Thymus (tissue), 11 donors: Measurements from ENCODE around the gene STRA6. TPM values are rescaled to one million over a fixed set of nuclear protein-coding genes. Genes with fewer than 3 reads are reported as not detected.

ENCODE experiments used
- DNase-seq, 9 donors: peaks; one replicate each; pipeline ENCODE4 v3.0.0-alpha.2; 2013; ENCODE audit warnings: low spot score in 9 of 9, low read depth in 6 of 9, missing footprints in 1 of 9
- H3K27ac ChIP-seq, 2 donors: one replicate each; pipeline ENCODE4 v1.5.1; 2013; ENCODE audit warnings: control low read depth in 1 of 2, low read depth in 1 of 2, low read length in 1 of 2, mild to moderate bottlenecking in 1 of 2, moderate library complexity in 1 of 2
- H3K27me3 ChIP-seq, 2 donors: one replicate each; pipeline ENCODE4 v1.5.1; 2013; ENCODE audit warnings: low read length in 1 of 2; ENCODE audit not compliant: control insufficient read depth in 2 of 2, insufficient read depth in 1 of 2
- H3K36me3 ChIP-seq, 2 donors: one replicate each; pipeline ENCODE4 v1.5.1; 2013; ENCODE audit warnings: low read length in 1 of 2, mild to moderate bottlenecking in 1 of 2, moderate library complexity in 1 of 2; ENCODE audit not compliant: control insufficient read depth in 2 of 2, insufficient read depth in 2 of 2
- H3K4me1 ChIP-seq, 2 donors: one replicate each; pipeline ENCODE4 v1.5.1; 2013; ENCODE audit warnings: low read length in 2 of 2; ENCODE audit not compliant: control insufficient read depth in 2 of 2, insufficient read depth in 2 of 2
- H3K4me3 ChIP-seq, 2 donors: one replicate each; pipeline ENCODE4 v1.5.1; 2013; ENCODE audit warnings: low read length in 2 of 2, control low read depth in 1 of 2, mild to moderate bottlenecking in 1 of 2
- H3K9me3 ChIP-seq, 2 donors: one replicate each; pipeline ENCODE4 v1.5.1; 2013; ENCODE audit warnings: low read length in 1 of 2, mild to moderate bottlenecking in 1 of 2; ENCODE audit not compliant: control insufficient read depth in 2 of 2, insufficient read depth in 1 of 2
- WGBS: extraction: QIAGEN DNeasy Blood & Tissue Kit; methylation state at CpG from one replicate; pipeline ENCODE4 v1.1.7; 2013; 5-methylcytosine and 5-hydroxymethylcytosine counted together
- polyA plus RNA-seq: library from polyadenylated mRNA; stranded (reverse); fragments of 200-250 nt; gene quantifications from one replicate; pipeline ENCODE4 v1.2.3, GENCODE V29; 2013
- total RNA-seq: library from RNA; stranded (reverse); fragments of 120-200 nt; gene quantifications from one replicate; pipeline ENCODE4 v1.2.4, GENCODE V29; 2013
- donor health status: healthy.

STRA6 gene
- total and polyA plus RNA-seq, 2 donors: 0.68 to 2.6 TPM

GRCh38 chr15:74209997-74210671 is 7.5 kb upstream of the STRA6 start:
- peak overlapping the region in 1 of 2 donors; percentile 29 for H3K4me3 ChIP-seq
- H3K9me3 ChIP-seq: no peaks in the 10 kb centered on the region
- DNase-seq: no peak
- 88% methylated on average over 4 of the region's 4 CpGs for WGBS
- peak overlapping the region in 1 of 2 donors; percentile 55 for H3K27ac ChIP-seq
- no peaks in the 10 kb centered on the region for H3K27me3 ChIP-seq
- H3K4me1 ChIP-seq: peaks cover 0 to 81% of the 10 kb centered on the region in 2 donors
- no peaks in the 10 kb centered on the region for H3K36me3 ChIP-seq

DNA sequence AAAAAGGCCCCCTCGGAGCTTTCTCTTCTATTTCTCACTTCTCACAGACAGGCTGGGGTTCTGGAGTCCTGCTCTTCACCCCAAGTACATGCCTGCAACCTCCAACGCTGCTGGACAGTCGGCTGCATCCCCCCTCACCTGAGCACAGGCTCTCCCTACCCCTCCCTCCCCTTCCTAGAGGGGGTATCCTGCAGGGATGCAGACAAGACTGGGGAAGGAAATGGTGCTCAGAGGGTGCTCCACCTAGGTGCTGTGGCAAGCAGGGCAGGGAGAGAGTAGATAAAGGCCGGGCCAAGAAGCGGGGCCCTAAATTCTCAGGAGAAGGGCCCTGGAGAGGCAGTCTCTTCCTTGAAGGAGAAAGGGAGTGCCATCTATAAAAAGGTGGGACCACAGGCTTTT is 7.0 kb upstream of the STRA6 start:
- 90% methylated on average over 5 of the region's 5 CpGs for WGBS
- no peak for DNase-seq
- peak overlapping the region in 1 of 2 donors; percentile 50 for H3K27ac ChIP-seq
- peak overlapping the region in 1 of 2 donors; percentile 29 for H3K4me3 ChIP-seq
- no peaks in the 10 kb centered on the region for H3K9me3 ChIP-seq
- H3K36me3 ChIP-seq: no peaks in the 10 kb centered on the region
- no peaks in the 10 kb centered on the region for H3K27me3 ChIP-seq
- H3K4me1 ChIP-seq: peaks cover 0 to 81% of the 10 kb centered on the region in 2 donors

DNA sequence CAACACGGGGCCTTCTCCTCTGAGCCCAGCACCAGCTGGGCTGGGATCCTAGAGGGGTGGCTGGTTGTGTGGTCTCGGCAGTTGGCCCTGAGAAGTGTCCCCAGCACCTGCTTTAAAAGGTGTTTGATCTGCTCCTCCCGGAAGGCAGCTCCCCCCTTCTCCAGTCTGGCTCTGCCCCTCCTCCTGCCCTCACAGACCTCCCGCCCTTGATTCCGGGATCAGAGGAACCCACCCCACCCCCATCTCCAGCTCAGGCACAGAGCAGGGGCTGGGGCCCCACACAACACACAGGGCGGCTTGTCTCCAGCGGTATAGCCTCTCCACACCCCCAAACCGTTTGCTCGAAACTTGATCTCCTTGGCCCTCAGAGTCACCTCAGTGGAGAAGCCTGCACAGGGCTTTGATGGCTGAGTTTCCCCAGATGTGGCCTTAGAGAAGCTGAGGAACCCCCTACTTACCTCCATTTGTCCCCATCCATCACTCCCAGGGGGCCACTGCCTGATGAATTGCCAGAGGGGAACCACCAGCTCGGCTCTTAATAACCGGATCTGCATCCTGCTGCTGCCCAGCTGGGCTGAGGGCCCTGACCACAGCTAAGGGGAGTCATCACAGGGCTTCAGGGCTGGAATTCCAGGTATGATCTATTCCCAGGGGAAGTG is 6.4 kb upstream of the STRA6 start:
- Histone ChIP-seq H3K9me3 (no peaks in the 10 kb centered on the region), H3K36me3 (no peaks in the 10 kb centered on the region), H3K4me1 (peaks cover 0 to 81% of the 10 kb centered on the region in 2 donors), H3K4me3 (peak overlapping the region in 1 of 2 donors; percentile 29), H3K27ac (peak overlapping the region in 1 of 2 donors; percentile 50), H3K27me3 (no peaks in the 10 kb centered on the region)
- WGBS: 71% methylated on average over 11 of the region's 11 CpGs
- peak in 3 of 9 donors; percentile 44 to 63 (median 46) for DNase-seq

- WGBS: 93% methylated on average over 6 of the region's 6 CpGs
- Histone ChIP-seq H3K27me3 (no peaks in the 10 kb centered on the region), H3K9me3 (no peaks in the 10 kb centered on the region), H3K4me3 (peak overlapping the region in 1 of 2 donors; percentile 29), H3K27ac (peak overlapping the region in 1 of 2 donors; percentile 50), H3K4me1 (peaks cover 3 to 81% of the 10 kb centered on the region in 2 donors), H3K36me3 (no peaks in the 10 kb centered on the region)
- no peak for DNase-seq
Observed at GRCh38 chr15:74208496-74208895, 5.9 kb upstream of the STRA6 start.

- peak in 1 of 9 donors; percentile 39 for DNase-seq
- H3K4me1 ChIP-seq: peaks cover 4 to 86% of the 10 kb centered on the region in 2 donors
- WGBS: 66% methylated on average over 16 of the region's 16 CpGs
Observed at GRCh38 chr15:74207652-74208440, 5.3 kb upstream of the STRA6 start.

DNA sequence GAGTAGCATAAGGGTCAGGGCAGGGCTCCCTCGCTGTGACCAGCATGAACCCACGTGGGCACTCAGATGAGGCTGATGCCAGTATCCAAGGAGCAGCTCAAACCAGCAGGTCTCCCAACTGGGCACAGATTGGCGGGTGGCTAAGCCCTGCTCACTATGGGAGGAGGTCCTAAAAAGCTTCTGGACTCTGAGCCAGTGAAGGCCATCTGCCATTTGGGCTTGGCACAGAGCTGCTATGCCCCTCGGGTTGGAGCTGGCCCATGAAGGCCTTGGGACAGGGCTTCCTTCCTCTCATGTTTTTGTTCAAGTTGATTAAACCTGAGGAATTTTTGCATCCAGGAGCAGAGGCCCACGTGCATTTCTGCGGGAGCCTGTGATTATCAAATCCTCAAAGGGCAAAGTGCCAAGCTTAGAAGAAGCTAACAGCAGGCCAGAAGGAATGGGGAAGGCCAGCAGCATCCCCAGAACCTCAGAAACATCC is 4.3 kb upstream of the STRA6 start:
- Histone ChIP-seq H3K4me3 (no peak overlapping the region), H3K4me1 (peaks cover 8 to 86% of the 10 kb centered on the region in 2 donors), H3K27me3 (peaks cover 0 to 5% of the 10 kb centered on the region in 2 donors), H3K27ac (no peak overlapping the region), H3K9me3 (no peaks in the 10 kb centered on the region), H3K36me3 (no peaks in the 10 kb centered on the region)
- WGBS: 90% methylated on average over 6 of the region's 6 CpGs
- DNase-seq: no peak

More at GRCh38 chr15:74207652-74208440, 5.3 kb upstream of the STRA6 start:
- Histone ChIP-seq H3K27ac (peak overlapping the region in 1 of 2 donors; percentile 50), H3K4me3 (peak overlapping the region in 1 of 2 donors; percentile 29), H3K9me3 (no peaks in the 10 kb centered on the region), H3K27me3 (peaks cover 0 to under 1% of the 10 kb centered on the region in 2 donors), H3K36me3 (no peaks in the 10 kb centered on the region)

DNA sequence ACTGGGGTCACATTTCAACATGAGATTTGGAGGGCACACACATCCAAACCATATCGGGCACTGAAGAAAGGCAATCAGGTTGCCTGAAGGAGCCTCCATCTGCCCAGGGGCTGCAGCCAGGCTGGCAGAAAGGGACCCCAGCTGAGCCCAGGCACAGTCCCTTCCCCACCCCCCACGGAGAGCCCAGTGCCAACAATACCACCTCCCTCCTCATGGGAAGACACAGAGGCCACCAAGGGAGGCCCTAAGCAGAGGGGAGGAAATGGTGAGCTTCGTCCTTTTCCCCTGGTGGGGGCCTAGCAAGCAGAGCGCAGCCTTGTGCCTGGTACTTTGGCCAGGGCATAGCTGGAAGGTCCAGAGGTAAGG is 3.0 kb upstream of the STRA6 start:
- H3K4me3 ChIP-seq: no peak overlapping the region

GRCh38 chr15:74203914-74204431 is 1.4 kb upstream of the STRA6 start:
- H3K9me3 ChIP-seq: no peaks in the 10 kb centered on the region
- H3K4me1 ChIP-seq: peaks cover 8 to 86% of the 10 kb centered on the region in 2 donors
- no peak overlapping the region for H3K4me3 ChIP-seq
- WGBS: 80% methylated on average over 10 of the region's 10 CpGs
- DNase-seq: no peak
- H3K27me3 ChIP-seq: peaks cover 0 to 5% of the 10 kb centered on the region in 2 donors
- H3K27ac ChIP-seq: no peak overlapping the region
- H3K36me3 ChIP-seq: no peaks in the 10 kb centered on the region

More for the DNA sequence above, 3.0 kb upstream of the STRA6 start:
- Histone ChIP-seq H3K36me3 (no peaks in the 10 kb centered on the region), H3K27me3 (peaks cover 0 to 5% of the 10 kb centered on the region in 2 donors), H3K4me1 (peaks cover 8 to 97% of the 10 kb centered on the region in 2 donors), H3K27ac (no peak overlapping the region), H3K9me3 (no peaks in the 10 kb centered on the region)
- DNase-seq: no peak
- 78% methylated on average over 4 of the region's 4 CpGs for WGBS
